ENCODE measurements around the gene TMEM238. TPM values are rescaled to one million over a fixed set of nuclear protein-coding genes. Genes with fewer than 3 reads are reported as not detected.

Gene TMEM238
- total RNA-seq, 1 donor from 2014 or later = 5.9 TPM

DNA sequence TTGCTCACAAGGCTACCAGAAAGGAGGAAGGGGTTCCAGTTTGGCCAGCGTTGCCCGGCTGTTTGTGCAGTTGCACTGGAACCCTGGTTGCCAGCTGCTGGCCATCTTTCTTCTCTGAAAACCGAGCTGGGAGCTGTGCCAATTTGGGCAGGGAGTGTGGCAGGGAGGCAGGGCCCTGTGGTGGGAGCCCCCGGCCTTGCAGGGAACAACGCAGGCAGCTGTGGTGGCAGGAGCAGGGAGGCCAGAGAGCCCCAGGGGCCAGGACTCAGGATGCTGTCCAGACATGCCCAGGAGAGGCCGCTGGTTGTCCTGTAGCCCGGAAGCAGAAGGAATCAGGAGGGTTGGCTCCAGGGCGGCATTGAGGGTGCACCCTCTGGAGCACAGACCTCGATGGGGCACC, 39.6 kb downstream of the TMEM238 start:
- peaks cover 28% of the 10 kb centered on the region for H3K4me1 ChIP-seq
- no peak overlapping the region for H3K4me3 ChIP-seq
- intact Hi-C loops (cut with DNase I) = no loop called here
- no peak for TF ChIP-seq POLR2A (IDR thresholded peaks at IDR 0.05)
- no peak for TF ChIP-seq POLR2AphosphoS5 (IDR thresholded peaks at IDR 0.05; ENCODE audit: insufficient read depth in 1 of 2, low read depth in 1 of 2)
- TF ChIP-seq, protein P1, sequence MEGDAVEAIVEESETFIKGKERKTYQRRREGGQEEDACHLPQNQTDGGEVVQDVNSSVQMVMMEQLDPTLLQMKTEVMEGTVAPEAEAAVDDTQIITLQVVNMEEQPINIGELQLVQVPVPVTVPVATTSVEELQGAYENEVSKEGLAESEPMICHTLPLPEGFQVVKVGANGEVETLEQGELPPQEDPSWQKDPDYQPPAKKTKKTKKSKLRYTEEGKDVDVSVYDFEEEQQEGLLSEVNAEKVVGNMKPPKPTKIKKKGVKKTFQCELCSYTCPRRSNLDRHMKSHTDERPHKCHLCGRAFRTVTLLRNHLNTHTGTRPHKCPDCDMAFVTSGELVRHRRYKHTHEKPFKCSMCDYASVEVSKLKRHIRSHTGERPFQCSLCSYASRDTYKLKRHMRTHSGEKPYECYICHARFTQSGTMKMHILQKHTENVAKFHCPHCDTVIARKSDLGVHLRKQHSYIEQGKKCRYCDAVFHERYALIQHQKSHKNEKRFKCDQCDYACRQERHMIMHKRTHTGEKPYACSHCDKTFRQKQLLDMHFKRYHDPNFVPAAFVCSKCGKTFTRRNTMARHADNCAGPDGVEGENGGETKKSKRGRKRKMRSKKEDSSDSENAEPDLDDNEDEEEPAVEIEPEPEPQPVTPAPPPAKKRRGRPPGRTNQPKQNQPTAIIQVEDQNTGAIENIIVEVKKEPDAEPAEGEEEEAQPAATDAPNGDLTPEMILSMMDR (IDR thresholded peaks at IDR 0.05) = no peak
- H3K27me3 ChIP-seq = no peaks in the 10 kb centered on the region
- no peak for DNase-seq (ENCODE audit: extremely low spot score in 2 of 2)
- H3K36me3 ChIP-seq = peaks cover 0 to 6% of the 10 kb centered on the region in 2 donors
- H3K9me3 ChIP-seq = no peaks in the 10 kb centered on the region
- H3K27ac ChIP-seq = no peak overlapping the region

GRCh38 chr19:55341595-55342531, 42.2 kb downstream of the TMEM238 start:
- intact Hi-C loops (cut with DNase I) = loop anchor here (2.0 kb wide), 1 partner anchor 43 kb away; the partner anchor contains the start of genes RPL28 and TMEM238
- H3K9me3 ChIP-seq = no peaks in the 10 kb centered on the region
- H3K36me3 ChIP-seq = peaks cover 0 to under 1% of the 10 kb centered on the region in 2 donors
- TF ChIP-seq POLR2AphosphoS5 (IDR thresholded peaks at IDR 0.05; ENCODE audit: insufficient read depth in 1 of 2, low read depth in 1 of 2) (no peak), POLR2A (IDR thresholded peaks at IDR 0.05) (no peak)
- TF ChIP-seq, protein P1 (IDR thresholded peaks at IDR 0.05) = no peak
- no peak for DNase-seq (ENCODE audit: extremely low spot score in 2 of 2)
- H3K4me1 ChIP-seq = peaks cover 37% of the 10 kb centered on the region
- H3K27ac ChIP-seq = no peak overlapping the region
- no peaks in the 10 kb centered on the region for H3K27me3 ChIP-seq
- H3K4me3 ChIP-seq = peak overlapping the region in 1 of 2 donors; percentile 68

DNA sequence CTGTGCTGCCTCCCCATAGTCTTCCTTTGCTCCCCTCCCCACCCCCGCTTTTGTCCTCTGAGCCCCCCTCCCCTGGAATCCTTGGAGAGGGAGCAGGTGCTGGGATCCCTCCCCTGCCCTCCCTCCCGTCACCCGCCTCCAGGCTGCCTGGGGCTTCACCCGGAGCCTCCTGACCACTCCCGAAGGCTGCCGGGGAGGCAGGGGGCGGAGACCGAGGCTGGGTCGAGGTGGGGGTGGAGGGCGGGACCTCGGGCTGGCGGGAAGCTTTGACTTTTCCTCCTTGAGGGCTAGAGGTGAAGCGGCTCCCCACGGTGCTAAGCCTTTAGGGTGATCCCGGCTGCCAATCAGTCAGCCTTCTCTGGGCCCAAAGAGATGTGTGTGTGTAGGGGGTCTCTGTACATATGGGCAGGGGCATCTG, 42.9 kb downstream of the TMEM238 start:
- Histone ChIP-seq H3K27me3 (no peaks in the 10 kb centered on the region), H3K27ac (peak overlapping the region; percentile 84), H3K36me3 (no peaks in the 10 kb centered on the region), H3K4me3 (peak overlapping the region; percentile 61 to 68), H3K9me3 (no peaks in the 10 kb centered on the region), H3K4me1 (peaks cover 37% of the 10 kb centered on the region)
- intact Hi-C loops (cut with DNase I) = loop anchor here (2.0 kb wide), 1 partner anchor 44 kb away; the partner anchor contains the start of genes RPL28 and TMEM238
- DNase-seq (ENCODE audit: extremely low spot score in 2 of 2) = no peak
- TF ChIP-seq POLR2A (IDR thresholded peaks at IDR 0.05) (no peak), POLR2AphosphoS5 (IDR thresholded peaks at IDR 0.05; ENCODE audit: insufficient read depth in 1 of 2, low read depth in 1 of 2) (no peak)
- TF ChIP-seq, protein P1 (IDR thresholded peaks at IDR 0.05) = no peak

- no peaks in the 10 kb centered on the region for H3K27me3 ChIP-seq
- no peaks in the 10 kb centered on the region for H3K9me3 ChIP-seq
- H3K4me1 ChIP-seq = peaks cover 36% of the 10 kb centered on the region
- peak overlapping the region; percentile 61 to 68 for H3K4me3 ChIP-seq
- TF ChIP-seq, protein P1 (IDR thresholded peaks at IDR 0.05) = no peak
- TF ChIP-seq POLR2A (IDR thresholded peaks at IDR 0.05) (no peak), POLR2AphosphoS5 (IDR thresholded peaks at IDR 0.05; ENCODE audit: insufficient read depth in 1 of 2, low read depth in 1 of 2) (no peak)
- no peak for DNase-seq (ENCODE audit: extremely low spot score in 2 of 2)
- H3K36me3 ChIP-seq = no peaks in the 10 kb centered on the region
- intact Hi-C loops (cut with DNase I) = loop anchor here (2.0 kb wide), 1 partner anchor 44 kb away; the partner anchor contains the start of genes RPL28 and TMEM238
- peak overlapping the region; percentile 84 for H3K27ac ChIP-seq
Measured at GRCh38 chr19:55340784-55341147, 43.3 kb downstream of the TMEM238 start.
